ENCODE data around the gene ERGIC3.
A peak's percentile ranks its signal among the peaks of the same experiment; 100 is the strongest.

The ERGIC3 gene

GRCh38 chr20:35600176-35600992 lies 58.5 kb downstream of the ERGIC3 start:
- DNase-seq, result no peak

- peak; percentile 90 for DNase-seq
Observed at GRCh38 chr20:35600993-35601973, 59.4 kb downstream of the ERGIC3 start.

GRCh38 chr20:35601990-35602389 lies 60.1 kb downstream of the ERGIC3 start:
- no peak for DNase-seq

GRCh38 chr20:35602851-35603495 lies 61.1 kb downstream of the ERGIC3 start:
- peak; percentile 26 for DNase-seq

- no peak for DNase-seq
Observed at GRCh38 chr20:35603695-35604448, 62.0 kb downstream of the ERGIC3 start.

- DNase-seq, result peak; percentile 50
Observed at GRCh38 chr20:35604449-35604747, 62.5 kb downstream of the ERGIC3 start.

- no peak for DNase-seq
Observed at GRCh38 chr20:35606127-35606526, 64.2 kb downstream of the ERGIC3 start.

Data from DMS53 (cell line).